Amygdala (tissue), 56 donors: Measurements from ENCODE around the gene ESRRB.

Experiments
- DNase-seq, 56 donors: peaks; one replicate each; lab custom pipeline; 2025; lab: John Stamatoyannopoulos, UW

ESRRB gene

DNA sequence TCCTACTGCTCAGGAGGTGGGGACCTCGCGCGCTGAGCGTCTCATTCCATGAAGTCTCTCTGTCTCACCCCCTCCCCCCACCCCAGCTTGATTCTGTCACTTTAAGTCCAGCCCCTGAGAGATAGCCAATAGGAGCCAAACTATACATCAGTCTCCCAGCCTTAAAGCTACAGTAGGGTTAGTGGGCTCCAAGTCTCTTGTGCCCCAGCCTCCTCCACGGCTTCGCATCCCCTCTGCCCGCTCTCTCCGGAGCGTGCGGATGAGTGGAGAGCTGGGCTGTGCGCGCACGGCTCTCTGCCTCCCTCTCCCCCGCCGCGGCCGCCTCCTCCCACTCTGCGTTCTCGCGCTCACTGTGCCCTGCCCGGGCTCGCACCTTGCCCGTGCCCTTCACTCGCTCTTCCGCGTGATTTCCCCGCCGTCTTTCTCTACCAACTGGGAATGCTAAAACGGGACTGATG is at the start of gene ESRRB:
TSS of gene ESRRB (plus strand) at position 191 of the 458 bp plus-strand sequence. CDS start at position 456, 265 bp downstream.
- peak in 1 of 56 donors; percentile 13 for DNase-seq

DNA sequence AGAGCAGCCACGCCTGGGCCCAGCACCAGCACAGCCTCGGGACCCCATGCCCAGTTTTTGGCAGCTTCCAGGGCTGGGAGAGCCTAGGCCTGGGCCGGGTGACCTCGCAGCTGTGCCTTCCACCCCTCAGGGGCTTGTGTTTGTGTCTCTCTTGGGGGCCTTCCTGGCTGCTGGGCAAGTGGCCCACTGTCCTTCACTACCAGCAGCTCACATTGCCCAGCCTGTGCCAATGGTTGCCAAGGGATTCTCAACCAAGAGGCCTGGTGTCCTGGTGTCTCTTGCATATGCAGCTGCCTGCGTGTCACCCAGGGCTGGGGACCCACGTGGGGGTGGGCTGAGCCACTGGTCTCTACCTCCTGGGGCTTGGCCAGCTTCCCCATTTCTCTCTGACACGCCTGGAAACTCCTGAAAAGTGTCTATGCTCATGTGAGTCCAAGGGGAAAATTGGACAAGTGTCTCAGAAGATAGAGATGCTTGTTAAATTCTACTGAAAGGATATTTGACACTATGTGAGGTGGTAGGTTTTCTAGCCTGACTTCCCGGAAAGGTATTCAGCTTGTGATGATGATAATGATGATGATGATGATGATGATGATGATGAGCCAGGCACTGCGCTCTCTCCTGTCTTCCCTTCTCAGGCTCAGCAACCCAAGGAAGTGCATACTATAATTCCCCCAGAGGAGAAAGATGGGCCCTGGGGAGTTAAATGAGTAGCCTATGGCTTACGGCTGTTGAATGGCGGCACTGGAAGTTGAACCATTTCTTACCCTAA is 48.8 kb upstream of the ESRRB start:
- DNase-seq, result no peak

DNA sequence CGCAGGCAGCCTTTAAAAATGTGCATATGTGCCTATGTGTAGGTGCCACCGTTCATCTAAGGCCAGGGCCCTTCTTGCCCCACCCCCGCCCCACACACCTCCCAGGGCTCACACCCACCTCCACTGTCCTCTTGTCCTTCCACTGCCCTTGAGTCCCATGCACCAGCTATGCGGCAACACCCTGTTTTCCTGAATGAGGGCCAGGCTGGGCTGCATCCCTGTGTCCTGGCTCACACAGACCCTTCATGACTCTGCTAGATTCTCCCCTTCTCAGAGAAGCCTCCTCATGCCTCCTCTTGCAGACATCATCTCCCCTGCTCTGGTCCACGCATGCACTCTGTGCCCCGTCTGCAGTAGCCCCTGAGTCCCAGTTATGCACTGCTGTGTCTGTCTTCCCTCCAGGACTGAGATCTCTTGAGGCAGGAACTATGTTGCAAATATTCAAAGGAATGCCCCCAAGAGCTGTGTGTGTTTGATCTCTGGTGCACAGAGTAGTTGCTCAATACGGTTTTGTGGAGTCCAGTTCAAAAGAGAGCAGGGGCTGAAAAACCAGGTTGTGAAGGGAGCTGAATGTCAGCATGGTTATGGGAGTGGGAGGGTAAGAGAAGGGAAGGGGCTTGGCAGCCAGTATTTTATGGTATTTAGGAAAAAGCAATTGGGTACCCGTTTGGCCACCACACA is 47.3 kb upstream of the ESRRB start:
- DNase-seq, result no peak

DNA sequence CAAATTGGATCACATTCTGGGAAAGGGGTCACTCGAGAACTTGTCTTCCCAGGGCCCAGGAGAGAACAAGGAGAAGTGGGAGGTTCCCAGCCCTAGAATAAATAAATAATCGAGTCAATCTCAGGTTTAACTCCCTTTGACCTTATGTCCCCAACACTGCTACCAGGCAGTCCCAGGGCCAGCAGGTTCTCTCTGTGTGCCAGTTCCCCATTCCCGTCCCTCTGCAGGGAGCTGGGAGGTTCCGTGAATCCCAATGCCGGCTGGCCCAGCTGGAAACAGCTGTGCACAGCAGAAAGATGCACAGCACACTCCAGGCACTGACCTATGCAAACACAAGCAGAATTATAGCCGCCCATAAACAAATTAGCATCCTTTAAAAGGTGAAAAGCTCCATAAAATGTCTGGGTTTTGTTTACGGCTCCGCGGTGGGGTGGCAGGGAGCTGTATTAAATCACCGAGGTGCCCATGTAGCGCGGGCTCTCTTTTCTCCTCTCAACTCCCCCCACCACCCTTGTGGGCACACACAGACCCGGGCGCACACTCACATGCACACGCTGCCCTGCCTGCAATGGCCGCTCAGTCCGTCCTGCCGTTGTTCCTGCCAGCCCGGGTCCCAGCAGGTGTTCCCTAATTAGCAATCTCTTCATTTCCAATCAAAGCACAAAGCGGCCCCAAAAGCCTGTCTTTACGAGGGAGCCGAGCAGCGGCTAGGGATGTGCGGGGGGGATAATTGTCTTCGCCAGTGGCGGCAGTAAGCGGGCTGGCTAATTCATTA is 46.6 kb upstream of the ESRRB start:
- DNase-seq, result no peak

DNA sequence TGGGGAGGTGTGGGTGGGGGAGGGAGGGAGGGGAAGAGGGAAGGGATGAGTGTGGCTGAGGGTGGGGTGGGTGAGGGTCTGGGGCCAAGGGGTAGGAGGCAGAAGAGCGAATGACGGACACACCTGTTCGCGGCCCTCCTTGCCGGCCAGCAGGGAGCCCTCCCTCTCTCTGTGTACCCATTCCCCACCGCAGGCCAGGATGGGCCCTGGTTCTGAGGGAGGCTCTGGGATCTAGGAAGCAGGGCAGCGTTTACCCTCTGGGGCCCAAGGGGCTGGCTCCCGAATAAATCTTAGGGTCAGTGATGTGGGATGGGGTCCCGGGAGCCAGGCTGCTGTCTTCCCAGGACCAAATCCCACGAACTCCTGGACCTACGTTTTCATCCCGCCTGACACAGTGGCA is 46.0 kb upstream of the ESRRB start:
- no peak for DNase-seq

DNA sequence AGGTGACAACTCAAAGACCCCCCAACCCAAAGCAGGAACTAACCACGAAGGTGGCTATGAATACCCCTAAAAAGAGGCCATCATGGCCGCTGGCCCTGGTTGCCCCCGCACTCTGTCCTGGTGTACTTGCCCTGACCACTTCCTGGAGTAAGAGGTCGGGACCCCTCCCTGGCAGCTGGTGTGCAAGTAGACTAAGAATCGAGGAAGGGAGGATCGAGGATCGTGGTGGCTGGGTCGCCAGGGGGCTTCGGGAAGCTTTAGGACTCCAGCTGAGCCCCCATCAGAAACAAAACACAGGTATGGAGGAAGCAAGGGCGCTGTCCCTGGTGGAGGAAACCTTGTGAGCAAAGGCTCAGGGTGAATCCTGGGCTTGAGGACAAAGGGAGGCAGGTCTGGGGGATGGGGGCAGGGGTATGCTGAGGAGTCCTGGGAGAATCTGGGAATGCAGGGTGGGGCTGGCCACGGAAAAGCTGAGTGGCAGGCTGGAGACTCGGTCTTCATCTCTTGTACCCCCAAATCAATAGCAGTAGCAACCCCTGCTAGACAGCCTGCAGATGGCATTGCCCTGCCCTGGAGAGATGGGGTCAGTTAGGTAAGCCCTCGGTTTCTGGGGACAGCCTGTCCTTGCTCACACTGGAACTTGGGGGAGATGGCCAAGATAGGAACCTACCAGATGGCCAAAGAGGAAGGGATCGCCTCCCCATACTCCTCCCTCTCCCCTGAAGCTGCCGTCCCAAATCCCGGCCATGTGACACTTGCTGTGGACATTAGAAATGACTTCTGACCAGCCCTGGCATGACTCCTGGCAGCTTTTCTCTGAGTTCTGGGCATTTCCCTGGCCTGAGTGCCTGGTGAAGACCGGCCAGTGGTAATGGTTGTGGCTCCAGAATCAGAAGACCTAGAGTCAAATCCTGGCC is 45.3 kb upstream of the ESRRB start:
- DNase-seq, result no peak

DNA sequence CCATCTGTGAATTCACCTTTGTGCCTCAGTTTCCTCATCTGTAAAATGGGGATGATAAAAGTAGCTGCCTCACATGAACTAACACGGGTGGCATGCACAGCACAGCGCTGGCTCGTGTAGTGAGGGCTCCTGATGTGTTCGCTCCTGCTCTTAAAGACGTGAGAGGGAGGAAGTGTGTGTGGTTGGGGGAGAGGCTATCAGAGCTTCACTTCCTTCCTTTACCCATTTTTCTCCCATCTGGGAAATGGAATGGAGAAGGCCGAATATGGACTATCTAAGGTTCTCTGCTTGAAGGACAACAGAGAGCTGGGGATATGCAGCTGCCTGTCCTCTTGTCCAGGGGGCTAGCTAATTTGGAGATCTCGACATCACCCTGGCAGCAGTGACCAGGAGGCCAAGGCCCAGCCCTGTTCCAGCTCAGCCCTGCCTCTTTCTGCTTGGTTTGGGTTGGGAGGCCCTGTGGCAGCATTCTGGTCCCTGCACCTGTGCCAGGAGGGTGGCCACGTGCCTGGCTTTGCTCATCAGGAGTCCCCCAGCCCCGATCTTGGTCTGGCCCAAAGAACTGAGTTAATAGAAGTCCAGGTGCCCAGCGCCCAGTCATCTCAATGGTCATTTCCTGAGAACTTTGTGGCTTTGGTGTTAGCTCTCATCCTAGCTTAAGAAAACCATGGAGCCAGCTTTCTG is 44.5 kb upstream of the ESRRB start:
- DNase-seq, result no peak

DNA sequence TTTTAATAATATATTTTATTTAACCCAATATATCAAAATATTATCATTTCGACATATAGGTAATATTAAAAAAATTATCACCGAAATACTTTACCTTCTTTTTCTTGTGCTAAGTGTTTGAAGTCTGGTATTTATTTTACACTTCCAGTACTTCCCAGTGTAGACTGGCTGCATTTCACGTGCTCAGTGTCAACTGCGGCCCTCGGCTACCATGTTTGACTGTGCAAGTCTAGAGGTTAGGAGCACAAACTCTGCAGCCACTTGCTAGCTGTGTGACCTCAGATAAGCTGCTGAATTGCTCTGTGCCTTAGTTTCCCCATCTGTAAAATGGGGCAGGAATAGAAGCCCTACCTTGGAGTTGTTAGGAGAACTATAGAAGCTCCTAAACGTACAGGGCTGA is 42.3 kb upstream of the ESRRB start:
- DNase-seq, result no peak

DNA sequence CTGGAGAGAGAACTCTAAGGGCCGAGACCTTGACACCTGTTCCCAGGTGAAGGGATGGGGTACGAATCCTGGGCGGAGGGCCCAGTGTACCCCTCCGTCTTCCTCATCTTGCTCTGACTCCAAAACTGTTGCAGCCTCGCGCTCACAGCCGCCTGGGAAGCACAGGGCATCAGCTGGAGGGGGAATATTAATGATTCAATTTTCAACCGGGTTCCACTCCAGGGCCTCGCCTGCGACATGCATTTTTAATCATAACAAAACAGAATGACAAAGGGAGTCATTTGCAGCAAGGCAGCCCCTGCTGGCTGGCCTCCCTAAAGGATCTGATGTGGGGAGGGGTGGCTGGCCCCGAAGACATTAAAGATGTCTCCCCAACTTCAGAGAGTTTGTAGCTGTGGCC is 41.6 kb upstream of the ESRRB start:
- DNase-seq, result no peak

DNA sequence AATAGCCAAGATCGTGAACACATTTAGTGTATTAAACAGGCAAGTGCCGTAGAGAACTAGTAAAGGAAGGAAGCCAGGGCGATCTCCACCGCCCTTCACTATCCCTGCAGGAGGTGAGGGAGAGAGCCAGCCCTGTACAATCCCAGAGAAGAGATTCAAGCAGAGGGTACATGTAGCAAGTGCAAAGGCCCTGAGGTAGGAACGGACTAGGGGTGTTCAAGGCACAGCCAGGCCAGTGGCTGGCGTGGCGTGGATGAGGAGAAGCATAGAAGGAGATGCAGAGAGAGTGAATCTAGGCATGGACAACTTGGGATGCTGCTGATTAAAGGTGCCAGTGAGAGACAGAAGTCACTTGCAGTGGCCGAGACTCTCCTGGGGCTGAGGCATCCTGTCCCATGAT is 39.1 kb upstream of the ESRRB start:
- DNase-seq, result no peak

DNA sequence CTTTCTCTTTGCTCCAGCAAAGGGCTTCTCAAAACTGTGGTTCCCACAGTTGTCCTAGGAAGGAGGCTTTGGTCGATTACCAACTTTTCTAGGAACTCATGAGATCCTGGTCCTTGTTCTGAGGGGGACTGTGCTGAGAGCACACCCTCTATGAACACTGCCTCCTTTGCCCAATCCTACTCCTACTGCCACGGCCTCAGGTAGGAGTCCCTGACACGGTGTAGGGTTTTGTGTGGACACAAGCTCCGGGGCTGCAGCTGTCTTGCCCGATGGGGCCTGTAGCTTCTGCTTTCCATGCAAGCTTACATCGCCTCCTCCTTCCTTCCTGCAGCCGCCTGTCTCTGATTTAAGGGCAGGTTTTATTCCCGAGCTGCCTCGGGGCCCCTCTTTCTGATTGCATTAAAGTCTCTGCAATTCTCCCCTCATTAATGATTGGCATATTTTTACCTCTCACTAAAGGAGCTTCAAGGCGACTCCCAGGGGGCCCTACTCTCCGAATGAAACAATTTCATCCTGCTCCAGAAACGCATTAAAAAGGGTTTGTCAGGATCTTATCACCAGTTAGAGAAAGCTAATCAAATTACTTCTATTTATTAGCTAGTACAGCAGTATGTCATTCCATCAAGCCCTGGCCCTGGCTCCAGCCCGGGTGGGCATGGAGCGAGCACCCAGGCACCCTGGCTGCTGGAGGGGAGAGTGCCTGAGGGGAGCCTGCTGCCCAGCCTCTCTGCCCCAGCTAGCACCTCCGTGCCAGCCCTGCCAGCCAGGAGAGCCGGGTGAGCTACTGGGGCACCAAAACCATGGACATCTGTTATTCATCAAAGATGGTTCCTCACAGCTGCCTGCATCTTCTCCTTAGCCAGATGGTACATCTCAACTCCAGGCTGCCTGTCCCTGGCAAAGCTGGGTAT is 38.0 kb upstream of the ESRRB start:
- peak in 2 of 56 donors; percentile 9 to 18 for DNase-seq

DNA sequence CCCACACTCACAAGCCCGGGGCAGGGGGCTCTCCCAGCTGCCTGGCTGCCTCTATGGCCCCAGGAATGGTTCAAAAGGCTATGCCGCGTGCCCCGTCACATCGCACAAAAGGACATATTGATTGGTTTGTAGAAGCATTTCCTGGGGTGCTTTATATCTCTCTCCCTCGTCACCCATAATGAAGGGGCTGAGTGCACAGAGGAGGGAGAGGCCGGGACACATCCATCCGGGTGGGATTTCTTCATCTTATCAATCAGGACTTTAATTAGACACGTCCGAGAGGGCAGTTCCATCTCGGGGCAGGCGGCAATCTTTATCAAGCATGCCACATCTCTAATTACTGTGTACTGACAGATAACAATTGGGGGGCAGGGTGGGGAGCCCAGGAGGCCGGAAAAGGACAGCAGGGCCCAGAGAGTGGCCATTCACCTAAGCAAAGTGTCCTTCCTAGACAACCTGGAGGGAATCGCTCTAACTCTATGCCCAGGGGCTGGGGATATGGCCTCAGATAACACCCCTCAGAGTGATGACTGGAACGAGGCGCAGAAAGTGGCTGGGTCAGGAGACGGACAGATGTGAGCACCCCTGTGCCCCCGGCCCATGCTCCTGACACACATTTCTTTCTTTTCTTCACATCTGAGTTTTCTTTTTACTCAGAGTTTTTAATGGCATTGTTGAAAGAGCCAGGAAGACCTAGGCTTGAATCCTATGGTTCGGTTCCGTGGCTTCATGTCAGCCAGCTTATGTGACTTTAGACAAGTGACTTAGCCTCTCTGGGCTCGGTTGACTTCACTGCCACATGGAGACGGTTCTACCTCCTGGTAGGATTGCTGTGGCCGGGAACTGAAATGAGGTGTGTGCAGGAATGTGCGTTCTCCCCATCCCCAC is 36.0 kb upstream of the ESRRB start:
- DNase-seq, result no peak

DNA sequence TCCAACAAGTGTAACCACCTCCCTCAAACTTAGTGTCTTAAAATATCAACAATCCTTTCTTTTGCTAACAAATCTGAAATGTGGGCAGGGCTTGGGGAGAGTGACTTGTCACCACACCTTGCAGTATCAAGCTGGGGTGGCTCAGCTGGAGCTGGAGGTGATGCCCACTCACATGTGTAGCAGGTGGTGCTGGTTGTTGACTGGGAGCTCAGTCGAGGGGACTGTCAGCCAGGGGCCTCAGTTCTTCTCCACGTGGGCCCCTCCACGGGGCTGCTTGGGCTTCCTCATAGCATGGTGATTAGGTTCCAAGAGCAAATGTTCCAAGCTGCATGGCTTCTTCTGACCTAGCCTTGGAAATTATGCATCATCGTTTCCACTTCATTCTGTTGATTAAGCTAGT is 32.6 kb upstream of the ESRRB start:
- DNase-seq, result no peak

DNA sequence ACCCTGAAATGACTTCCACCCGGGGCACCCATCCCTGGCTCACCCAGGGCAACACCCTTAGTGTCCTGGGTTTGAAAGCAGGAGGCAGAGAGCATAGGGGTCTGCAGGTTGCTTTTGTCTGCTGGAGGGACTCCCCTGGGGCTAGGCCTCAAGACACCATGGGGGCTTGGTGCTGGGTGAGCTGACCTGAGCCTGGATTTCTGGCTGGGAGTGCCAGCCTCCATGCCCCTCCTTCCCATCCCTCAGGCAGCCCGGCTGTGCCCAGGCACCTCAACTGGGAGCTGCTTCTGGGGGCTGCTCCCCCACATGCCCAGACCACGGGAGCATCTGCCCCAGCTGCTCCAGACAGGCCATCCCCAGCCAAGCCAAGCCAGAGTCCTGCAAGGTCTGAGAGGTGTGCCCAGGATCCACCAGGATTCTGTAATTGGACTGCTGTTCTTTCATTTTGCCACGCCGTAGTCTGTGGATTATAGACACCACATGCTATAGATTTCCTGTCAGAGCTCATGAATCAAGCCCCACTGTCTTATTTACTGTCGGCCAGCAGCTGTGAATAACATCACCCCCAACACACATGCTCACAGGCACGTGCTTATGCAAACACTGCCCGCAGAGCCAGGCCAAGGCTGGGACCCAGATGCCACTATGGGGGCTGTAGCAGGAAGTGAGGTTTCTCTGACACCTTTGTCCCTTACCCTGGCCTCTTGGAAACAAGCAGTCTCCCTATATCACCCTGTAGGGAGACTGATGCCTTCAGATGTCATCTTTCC is 29.4 kb upstream of the ESRRB start:
- DNase-seq, result no peak

DNA sequence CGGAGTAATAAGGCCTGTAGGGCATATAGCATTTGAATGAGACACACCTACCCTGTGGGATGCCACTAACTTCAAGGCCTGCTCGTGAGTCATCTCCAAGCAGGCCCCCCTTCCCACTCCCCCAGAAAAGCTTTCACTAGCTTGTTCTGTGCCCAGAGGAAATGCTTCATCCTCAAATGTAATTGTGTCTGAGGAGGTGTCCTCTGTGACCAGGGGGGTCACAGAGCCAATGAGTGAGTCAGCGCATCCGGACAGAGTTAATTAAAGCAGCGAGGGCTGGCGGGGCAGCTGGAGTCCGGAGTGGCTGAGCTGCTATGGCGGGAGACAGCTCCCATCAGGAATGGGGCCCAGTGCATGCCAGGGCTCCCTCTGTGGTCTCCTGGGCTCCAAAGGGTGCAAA is 27.0 kb upstream of the ESRRB start:
- no peak for DNase-seq

DNA sequence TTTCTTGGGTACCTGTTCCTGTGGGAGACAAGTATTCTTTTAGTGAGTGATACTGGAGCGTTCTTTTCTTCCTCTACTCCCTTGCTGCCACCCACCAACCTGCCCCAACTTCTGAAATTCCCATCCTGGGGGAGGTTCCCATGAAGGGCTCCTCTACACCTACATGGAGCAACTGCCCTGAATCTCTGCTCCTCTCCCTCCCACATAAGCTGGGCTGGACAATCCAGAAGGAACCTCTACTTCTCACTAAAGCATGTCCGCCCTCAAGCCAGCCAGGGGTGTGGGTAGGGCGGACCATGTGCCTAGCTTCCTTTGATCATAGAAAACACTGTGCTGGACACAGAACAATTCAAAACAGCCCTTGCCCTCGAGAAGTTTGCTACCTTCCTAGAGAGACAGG is 25.9 kb upstream of the ESRRB start:
- DNase-seq, result no peak

DNA sequence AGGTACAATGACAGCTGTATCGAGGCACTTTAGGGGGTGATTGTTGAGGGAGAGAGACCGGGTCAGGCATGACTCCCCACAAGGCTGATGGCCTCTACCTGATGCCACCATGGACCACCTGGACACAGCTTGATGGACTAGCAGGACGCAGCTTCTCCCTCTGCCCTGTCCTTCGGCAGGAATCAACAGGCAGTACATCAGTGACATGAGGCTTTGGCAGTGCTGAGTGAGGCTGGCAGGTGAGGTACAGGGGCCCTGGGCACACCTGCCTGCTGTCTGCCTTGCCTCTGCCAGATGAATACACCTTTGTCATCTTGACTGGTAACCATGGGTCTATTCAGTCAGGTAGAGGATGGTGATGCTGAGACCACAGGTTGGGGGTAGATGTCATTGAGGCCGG is 25.3 kb upstream of the ESRRB start:
- DNase-seq, result no peak
